ENCODE results near the gene PDIA5. TPM values are rescaled to one million over a fixed set of nuclear protein-coding genes. Genes with fewer than 3 reads are reported as not detected.
A peak's percentile ranks its signal among the peaks of the same experiment; 100 is the strongest.

The PDIA5 gene
- total RNA-seq, 2 experiments from 2014 or later: 2.2 to 3.0 TPM

DNA sequence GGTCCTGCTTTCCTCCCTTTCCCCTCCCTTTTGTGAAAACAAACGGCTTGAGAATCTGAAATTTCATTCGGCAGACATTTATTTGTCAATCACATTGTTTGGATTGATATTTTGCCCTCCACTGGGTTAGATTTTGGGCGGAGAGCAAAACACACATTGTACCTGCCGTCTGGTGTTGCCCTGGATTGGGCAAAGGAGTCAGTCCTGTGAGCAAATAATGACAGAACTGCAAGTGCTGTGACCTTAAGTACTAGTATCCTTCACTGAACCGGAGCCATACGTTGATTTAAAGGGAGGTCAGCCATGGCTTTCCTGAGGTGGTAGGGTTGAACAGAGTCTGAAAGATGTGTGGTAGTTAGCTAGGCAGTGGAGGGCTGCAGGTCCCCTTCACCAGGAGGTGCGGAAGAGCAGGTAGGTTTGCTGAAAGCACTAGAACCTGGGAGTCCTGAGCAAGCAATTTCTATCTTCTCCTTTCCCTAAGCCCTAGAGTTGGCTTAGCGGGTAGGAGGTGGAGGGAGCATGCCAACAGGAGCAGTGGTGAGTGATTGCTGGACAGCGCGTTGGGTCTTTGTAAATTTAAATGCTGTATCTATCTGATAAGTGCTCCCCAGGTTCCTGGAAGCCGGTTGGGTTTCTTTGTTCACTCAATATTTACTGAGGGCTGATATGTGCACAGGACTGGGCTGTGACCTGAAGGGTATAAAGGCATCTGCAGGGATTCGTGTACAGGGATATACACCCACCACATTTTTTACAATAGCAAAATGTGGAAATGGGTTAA is 2.0 kb downstream of the PDIA5 start:
- no peak overlapping the region for H3K27ac Mint-ChIP-seq
- no peaks in the 10 kb centered on the region for H3K27me3 ChIP-seq (ENCODE audit: control insufficient read depth in 1 of 2, insufficient read depth in 2 of 2, low read length in 2 of 2)
- H3K9me3 Mint-ChIP-seq: no peaks in the 10 kb centered on the region
- H3K27ac ChIP-seq (ENCODE audit: low read depth in 1 of 2, low read length in 2 of 2): no peak overlapping the region
- no peaks in the 10 kb centered on the region for H3K27me3 Mint-ChIP-seq
- ChIA-PET POLR2A (no interaction called here), CTCF (no interaction called here)
- peaks cover 23% of the 10 kb centered on the region for H3K4me1 Mint-ChIP-seq (ENCODE audit: low read depth)
- H3K4me1 ChIP-seq (ENCODE audit: insufficient read depth, low read length): peaks cover 24% of the 10 kb centered on the region
- H3K36me3 ChIP-seq (ENCODE audit: insufficient read depth, low read length): no peaks in the 10 kb centered on the region
- ATAC-seq (ENCODE audit: poor library complexity): no peak
- no peaks in the 10 kb centered on the region for H3K9me3 ChIP-seq (ENCODE audit: control insufficient read depth in 1 of 2, insufficient read depth in 1 of 2, low read length in 2 of 2)
- no peaks in the 10 kb centered on the region for H3K36me3 Mint-ChIP-seq (ENCODE audit: low read depth)
- TF ChIP-seq, protein P1, sequence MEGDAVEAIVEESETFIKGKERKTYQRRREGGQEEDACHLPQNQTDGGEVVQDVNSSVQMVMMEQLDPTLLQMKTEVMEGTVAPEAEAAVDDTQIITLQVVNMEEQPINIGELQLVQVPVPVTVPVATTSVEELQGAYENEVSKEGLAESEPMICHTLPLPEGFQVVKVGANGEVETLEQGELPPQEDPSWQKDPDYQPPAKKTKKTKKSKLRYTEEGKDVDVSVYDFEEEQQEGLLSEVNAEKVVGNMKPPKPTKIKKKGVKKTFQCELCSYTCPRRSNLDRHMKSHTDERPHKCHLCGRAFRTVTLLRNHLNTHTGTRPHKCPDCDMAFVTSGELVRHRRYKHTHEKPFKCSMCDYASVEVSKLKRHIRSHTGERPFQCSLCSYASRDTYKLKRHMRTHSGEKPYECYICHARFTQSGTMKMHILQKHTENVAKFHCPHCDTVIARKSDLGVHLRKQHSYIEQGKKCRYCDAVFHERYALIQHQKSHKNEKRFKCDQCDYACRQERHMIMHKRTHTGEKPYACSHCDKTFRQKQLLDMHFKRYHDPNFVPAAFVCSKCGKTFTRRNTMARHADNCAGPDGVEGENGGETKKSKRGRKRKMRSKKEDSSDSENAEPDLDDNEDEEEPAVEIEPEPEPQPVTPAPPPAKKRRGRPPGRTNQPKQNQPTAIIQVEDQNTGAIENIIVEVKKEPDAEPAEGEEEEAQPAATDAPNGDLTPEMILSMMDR (IDR thresholded peaks at IDR 0.05): no peak
- intact Hi-C loops (cut with DNase I, micrococcal nuclease): no loop called here
- H3K4me3 ChIP-seq (ENCODE audit: low read length): no peak overlapping the region
- peak overlapping the region; percentile 84 for H3K4me3 Mint-ChIP-seq
- no peak for DNase-seq

GRCh38 chr3:123070510-123070909 is 3.7 kb downstream of the PDIA5 start:
- TF ChIP-seq, protein P1 (IDR thresholded peaks at IDR 0.05): no peak
- Histone ChIP-seq H3K27me3 (ENCODE audit: control insufficient read depth in 1 of 2, insufficient read depth in 2 of 2, low read length in 2 of 2) (no peaks in the 10 kb centered on the region), H3K4me3 (ENCODE audit: low read length) (no peak overlapping the region), H3K4me1 (ENCODE audit: insufficient read depth, low read length) (peaks cover 24% of the 10 kb centered on the region), H3K27ac (ENCODE audit: low read depth in 1 of 2, low read length in 2 of 2) (no peak overlapping the region), H3K9me3 (ENCODE audit: control insufficient read depth in 1 of 2, insufficient read depth in 1 of 2, low read length in 2 of 2) (no peaks in the 10 kb centered on the region), H3K36me3 (ENCODE audit: insufficient read depth, low read length) (no peaks in the 10 kb centered on the region)
- H3K9me3 Mint-ChIP-seq: no peaks in the 10 kb centered on the region
- peaks cover 27% of the 10 kb centered on the region for H3K4me1 Mint-ChIP-seq (ENCODE audit: low read depth)
- H3K4me3 Mint-ChIP-seq: no peak overlapping the region
- intact Hi-C loops (cut with DNase I, micrococcal nuclease): no loop called here
- DNase-seq (no peak), ATAC-seq (ENCODE audit: poor library complexity) (no peak)
- ChIA-PET POLR2A (no interaction called here), CTCF (no interaction called here)
- H3K27me3 Mint-ChIP-seq: no peaks in the 10 kb centered on the region
- H3K36me3 Mint-ChIP-seq (ENCODE audit: low read depth): no peaks in the 10 kb centered on the region
- H3K27ac Mint-ChIP-seq: no peak overlapping the region

GRCh38 chr3:123071146-123071545 is 4.3 kb downstream of the PDIA5 start:
- H3K36me3 ChIP-seq (ENCODE audit: insufficient read depth, low read length): no peaks in the 10 kb centered on the region
- TF ChIP-seq, protein P1 (IDR thresholded peaks at IDR 0.05): no peak
- Mint-ChIP-seq H3K27ac (no peak overlapping the region), H3K4me3 (no peak overlapping the region), H3K4me1 (ENCODE audit: low read depth) (peaks cover 27% of the 10 kb centered on the region), H3K27me3 (no peaks in the 10 kb centered on the region), H3K36me3 (ENCODE audit: low read depth) (no peaks in the 10 kb centered on the region), H3K9me3 (no peaks in the 10 kb centered on the region)
- CTCF ChIA-PET: no interaction called here
- H3K4me1 ChIP-seq (ENCODE audit: insufficient read depth, low read length): peaks cover 24% of the 10 kb centered on the region
- no peaks in the 10 kb centered on the region for H3K9me3 ChIP-seq (ENCODE audit: control insufficient read depth in 1 of 2, insufficient read depth in 1 of 2, low read length in 2 of 2)
- no peaks in the 10 kb centered on the region for H3K27me3 ChIP-seq (ENCODE audit: control insufficient read depth in 1 of 2, insufficient read depth in 2 of 2, low read length in 2 of 2)
- DNase-seq (no peak), ATAC-seq (ENCODE audit: poor library complexity) (no peak)
- no peak overlapping the region for H3K27ac ChIP-seq (ENCODE audit: low read depth in 1 of 2, low read length in 2 of 2)
- H3K4me3 ChIP-seq (ENCODE audit: low read length): no peak overlapping the region
- intact Hi-C loops (cut with DNase I, micrococcal nuclease): no loop called here
- POLR2A ChIA-PET: no interaction called here
